ENCODE data around the gene SIGLEC5.

The SIGLEC5 gene

GRCh38 chr19:51570962-51571575 lies 59.1 kb downstream of the SIGLEC5 start, which contains the start of gene ZNF175:
Gene ZNF175 (plus strand): TSS chr19:51571283. CDS start chr19:51573330, 2,047 bp downstream.
- peak within 1 kb of the TSS; percentile 31 for H3K27ac ChIP-seq
- TF ChIP-seq ZFX (IDR thresholded peaks at IDR 0.05), result no peak
- TF ChIP-seq CTCF (conservative IDR thresholded peaks at IDR 0.05), result no peak

- TF ChIP-seq ZFX (IDR thresholded peaks at IDR 0.05), result no peak
- TF ChIP-seq CTCF (conservative IDR thresholded peaks at IDR 0.05), result no peak
Measured at GRCh38 chr19:51568456-51568855, 61.7 kb downstream of the SIGLEC5 start.

GRCh38 chr19:51567583-51567982 lies 62.6 kb downstream of the SIGLEC5 start:
- H3K27ac ChIP-seq, result no peak overlapping the region
- TF ChIP-seq ZFX (IDR thresholded peaks at IDR 0.05) (no peak), CTCF (conservative IDR thresholded peaks at IDR 0.05) (no peak)

More at GRCh38 chr19:51568456-51568855, 61.7 kb downstream of the SIGLEC5 start:
- no peak overlapping the region for H3K27ac ChIP-seq

- H3K27ac ChIP-seq, result no peak overlapping the region
- TF ChIP-seq ZFX (IDR thresholded peaks at IDR 0.05), result no peak
- TF ChIP-seq CTCF (conservative IDR thresholded peaks at IDR 0.05), result no peak
Measured at GRCh38 chr19:51566489-51567100, 63.6 kb downstream of the SIGLEC5 start.

GRCh38 chr19:51565583-51565982 lies 64.6 kb downstream of the SIGLEC5 start:
- no peak for TF ChIP-seq ZFX (IDR thresholded peaks at IDR 0.05)
- TF ChIP-seq CTCF (conservative IDR thresholded peaks at IDR 0.05), result no peak
- H3K27ac ChIP-seq, result no peak overlapping the region

GRCh38 chr19:51564791-51565190 lies 65.4 kb downstream of the SIGLEC5 start:
- TF ChIP-seq CTCF (conservative IDR thresholded peaks at IDR 0.05) (no peak), ZFX (IDR thresholded peaks at IDR 0.05) (no peak)
- H3K27ac ChIP-seq, result no peak overlapping the region

All from C4-2B (cell line).